Neural crest cell (in vitro differentiated cells): ENCODE measurements around the gene EXOC6. TPM values are rescaled to one million over a fixed set of nuclear protein-coding genes. Genes with fewer than 3 reads are reported as not detected.

ENCODE experiments used
- DNase-seq: peaks from one replicate; pipeline ENCODE4 v3.0.0; 2021; ENCODE audit warnings: low read depth, mixed read lengths, low spot score
- H3K27ac Mint-ChIP-seq: one replicate; pipeline ENCODE4 v1.8.0; 2021; ENCODE audit warnings: mild to moderate bottlenecking, mixed read lengths; ENCODE audit not compliant: unreplicated experiment
- H3K27me3 Mint-ChIP-seq: 2 replicates; pipeline ENCODE4 v1.8.0; 2021; ENCODE audit warnings: low read depth, mild to moderate bottlenecking, mixed read lengths
- H3K36me3 Mint-ChIP-seq: 2 replicates; pipeline ENCODE4 v1.8.0; 2021; ENCODE audit warnings: low read depth, mild to moderate bottlenecking, mixed read lengths
- H3K4me1 Mint-ChIP-seq: 2 replicates; pipeline ENCODE4 v1.8.0; 2021; ENCODE audit warnings: mixed read lengths
- H3K4me3 Mint-ChIP-seq: one replicate; pipeline ENCODE4 v1.8.0; 2021; ENCODE audit warnings: mild to moderate bottlenecking, mixed read lengths
- H3K9me3 Mint-ChIP-seq: 2 replicates; pipeline ENCODE4 v1.8.0; 2021; ENCODE audit warnings: mixed read lengths
- total RNA-seq: library from RNA; stranded (reverse); gene quantifications from 2 replicates; pipeline ENCODE4 v1.2.1, GENCODE V29; 2021
- TF ChIP-seq, protein P1 (sequence below): fragments of 200-600 bp; sonication (generic); conservative IDR thresholded peaks from 2 replicates; pipeline ENCODE4 v1.5.0; 2021; ENCODE audit warnings: antibody characterized with exemption, mild to moderate bottlenecking

The EXOC6 gene
- total RNA-seq, 1 donor from 2014 or later, result 17.2 TPM

GRCh38 chr10:93015722-93016121 is 167.4 kb downstream of the EXOC6 start:
- no peaks in the 10 kb centered on the region for H3K4me1 Mint-ChIP-seq
- H3K9me3 Mint-ChIP-seq, result no peaks in the 10 kb centered on the region
- H3K4me3 Mint-ChIP-seq, result no peak overlapping the region
- TF ChIP-seq, protein P1, sequence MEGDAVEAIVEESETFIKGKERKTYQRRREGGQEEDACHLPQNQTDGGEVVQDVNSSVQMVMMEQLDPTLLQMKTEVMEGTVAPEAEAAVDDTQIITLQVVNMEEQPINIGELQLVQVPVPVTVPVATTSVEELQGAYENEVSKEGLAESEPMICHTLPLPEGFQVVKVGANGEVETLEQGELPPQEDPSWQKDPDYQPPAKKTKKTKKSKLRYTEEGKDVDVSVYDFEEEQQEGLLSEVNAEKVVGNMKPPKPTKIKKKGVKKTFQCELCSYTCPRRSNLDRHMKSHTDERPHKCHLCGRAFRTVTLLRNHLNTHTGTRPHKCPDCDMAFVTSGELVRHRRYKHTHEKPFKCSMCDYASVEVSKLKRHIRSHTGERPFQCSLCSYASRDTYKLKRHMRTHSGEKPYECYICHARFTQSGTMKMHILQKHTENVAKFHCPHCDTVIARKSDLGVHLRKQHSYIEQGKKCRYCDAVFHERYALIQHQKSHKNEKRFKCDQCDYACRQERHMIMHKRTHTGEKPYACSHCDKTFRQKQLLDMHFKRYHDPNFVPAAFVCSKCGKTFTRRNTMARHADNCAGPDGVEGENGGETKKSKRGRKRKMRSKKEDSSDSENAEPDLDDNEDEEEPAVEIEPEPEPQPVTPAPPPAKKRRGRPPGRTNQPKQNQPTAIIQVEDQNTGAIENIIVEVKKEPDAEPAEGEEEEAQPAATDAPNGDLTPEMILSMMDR, result no peak
- DNase-seq, result no peak
- H3K27me3 Mint-ChIP-seq, result no peaks in the 10 kb centered on the region
- no peak overlapping the region for H3K27ac Mint-ChIP-seq
- peaks cover 3% of the 10 kb centered on the region for H3K36me3 Mint-ChIP-seq

DNA sequence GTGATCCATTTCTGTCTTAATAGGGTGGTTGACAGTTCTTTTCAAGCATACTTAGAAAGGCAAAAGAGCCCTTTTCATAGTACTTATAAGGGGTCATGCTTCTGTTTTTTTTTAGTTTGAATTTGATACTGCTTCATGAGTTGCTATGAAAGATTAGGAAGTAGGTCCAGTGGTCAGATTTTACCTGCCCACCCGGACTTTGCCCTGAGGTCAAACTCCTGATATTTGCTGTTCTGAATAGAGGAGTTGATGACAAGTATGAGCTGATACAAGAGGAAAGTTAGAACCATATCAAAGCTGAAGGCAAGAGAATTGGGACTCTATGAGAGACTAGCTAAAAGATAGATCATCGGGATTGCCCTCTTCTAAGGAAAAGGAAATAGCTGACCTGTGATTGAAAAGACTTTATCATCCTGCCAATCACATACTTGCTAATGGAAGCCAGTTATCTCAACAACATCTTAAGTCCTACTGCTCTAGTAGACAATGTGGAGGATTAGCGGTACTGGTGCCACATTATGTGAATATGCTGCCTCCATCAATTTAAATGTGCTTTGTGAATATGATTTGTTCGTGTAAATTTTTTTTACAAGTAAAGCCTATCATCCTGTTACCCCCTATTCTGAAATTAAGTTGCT is 174.8 kb downstream of the EXOC6 start:
- peaks cover 10% of the 10 kb centered on the region for H3K9me3 Mint-ChIP-seq
- DNase-seq, result no peak
- no peak overlapping the region for H3K27ac Mint-ChIP-seq
- peaks cover 20% of the 10 kb centered on the region for H3K36me3 Mint-ChIP-seq
- TF ChIP-seq, protein P1, result no peak
- H3K27me3 Mint-ChIP-seq, result no peaks in the 10 kb centered on the region
- H3K4me1 Mint-ChIP-seq, result no peaks in the 10 kb centered on the region
- no peak overlapping the region for H3K4me3 Mint-ChIP-seq

DNA sequence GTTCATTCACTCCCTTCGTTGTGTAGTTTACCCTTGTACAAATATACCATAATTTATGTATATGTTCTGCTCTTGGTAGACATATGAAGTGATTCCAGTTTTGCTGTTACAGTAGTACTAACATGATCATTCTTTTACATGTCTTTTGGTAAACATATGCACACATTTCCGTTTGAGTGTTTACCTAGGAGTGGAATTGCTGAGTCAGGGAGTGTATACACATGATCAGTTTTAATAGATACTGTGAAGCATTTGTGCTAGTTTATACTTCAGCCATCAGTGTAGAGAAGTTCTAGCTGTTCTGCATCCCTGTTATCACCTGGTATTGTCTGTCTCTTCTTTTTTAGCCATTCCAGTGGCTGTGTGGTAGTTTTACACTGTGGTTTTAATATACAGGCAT is 177.8 kb downstream of the EXOC6 start:
- no peak overlapping the region for H3K4me3 Mint-ChIP-seq
- H3K36me3 Mint-ChIP-seq, result peaks cover 23% of the 10 kb centered on the region
- H3K4me1 Mint-ChIP-seq, result no peaks in the 10 kb centered on the region
- H3K27me3 Mint-ChIP-seq, result no peaks in the 10 kb centered on the region
- no peak for DNase-seq
- TF ChIP-seq, protein P1, result no peak
- H3K27ac Mint-ChIP-seq, result no peak overlapping the region
- peaks cover 10% of the 10 kb centered on the region for H3K9me3 Mint-ChIP-seq

DNA sequence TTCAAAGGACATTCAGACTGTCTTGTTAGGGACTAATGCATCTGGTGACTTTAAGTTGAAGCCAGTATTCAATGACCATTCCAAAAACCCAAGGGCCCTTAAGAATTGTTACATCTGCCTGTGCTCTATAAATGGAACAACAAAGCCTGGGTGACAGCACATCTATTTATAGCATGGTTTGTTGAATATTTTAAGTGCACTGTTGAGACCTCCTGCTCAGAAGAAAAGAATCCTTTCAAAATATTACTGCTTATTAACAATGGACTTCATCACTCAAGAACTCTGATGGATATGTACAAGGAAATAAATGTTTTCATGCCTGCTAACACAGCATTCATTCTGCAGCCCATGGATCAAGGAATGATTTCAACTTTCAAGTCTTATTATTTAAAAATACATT is 179.2 kb downstream of the EXOC6 start:
- no peak overlapping the region for H3K27ac Mint-ChIP-seq
- H3K36me3 Mint-ChIP-seq, result peaks cover 23% of the 10 kb centered on the region
- H3K4me1 Mint-ChIP-seq, result no peaks in the 10 kb centered on the region
- H3K27me3 Mint-ChIP-seq, result no peaks in the 10 kb centered on the region
- TF ChIP-seq, protein P1, result no peak
- no peak for DNase-seq
- no peak overlapping the region for H3K4me3 Mint-ChIP-seq
- H3K9me3 Mint-ChIP-seq, result peaks cover 10% of the 10 kb centered on the region

- Mint-ChIP-seq H3K9me3 (peaks cover 10% of the 10 kb centered on the region), H3K4me3 (no peak overlapping the region), H3K36me3 (peaks cover 23% of the 10 kb centered on the region), H3K27ac (no peak overlapping the region), H3K4me1 (peaks cover 9% of the 10 kb centered on the region), H3K27me3 (no peaks in the 10 kb centered on the region)
- no peak for DNase-seq
- TF ChIP-seq, protein P1, result no peak
Measured at GRCh38 chr10:93028883-93029282, 180.6 kb downstream of the EXOC6 start.
